ENCODE data around the gene ITPKB. TPM values are rescaled to one million over a fixed set of nuclear protein-coding genes. Genes with fewer than 3 reads are reported as not detected.
A peak's percentile ranks its signal among the peaks of the same experiment; 100 is the strongest.
"Not testable (repeated sequence)": the region's sequence is repeated elsewhere in the genome, so short reads cannot be mapped to it uniquely, and the experiment has no call there.

ITPKB gene
- total RNA-seq, 1 donor from 2014 or later: 1.6 TPM

DNA sequence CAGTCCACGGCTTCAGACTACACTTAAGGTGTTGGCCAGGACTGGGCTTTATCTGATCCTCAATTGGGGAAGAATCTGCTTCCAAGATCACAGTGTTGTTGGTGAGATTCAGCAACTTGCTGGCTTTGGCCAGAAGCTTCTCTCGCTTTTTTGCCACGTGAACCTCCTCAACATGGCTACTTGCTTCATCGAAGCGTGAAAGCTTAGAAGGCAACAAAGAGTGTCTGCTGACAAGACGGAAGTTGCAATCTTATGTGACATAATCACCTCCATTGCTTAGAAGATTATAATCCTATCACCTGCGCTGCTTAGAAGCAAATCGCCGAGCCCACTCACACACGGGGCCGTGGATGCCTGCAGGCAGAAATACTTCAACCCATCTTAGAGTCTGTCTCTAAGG is 10.4 kb upstream of the ITPKB start:
- no peaks in the 10 kb centered on the region for H3K36me3 Mint-ChIP-seq
- H3K9me3 ChIP-seq (ENCODE audit: low read depth): no peaks in the 10 kb centered on the region
- peaks cover 4% of the 10 kb centered on the region for H3K27me3 Mint-ChIP-seq (ENCODE audit: insufficient read depth, low read depth)
- H2AFZ ChIP-seq (replicated peaks): peak overlapping the region; percentile 36
- no peak overlapping the region for H3K4me2 ChIP-seq
- H3K27ac ChIP-seq: no peak overlapping the region
- no peaks in the 10 kb centered on the region for H3K79me2 ChIP-seq (ENCODE audit: low read depth)
- no peaks in the 10 kb centered on the region for H4K20me1 ChIP-seq (ENCODE audit: low read depth)
- H3K4me1 Mint-ChIP-seq: peaks cover 10% of the 10 kb centered on the region
- H3K9me3 Mint-ChIP-seq: peaks cover 5% of the 10 kb centered on the region
- H3K36me3 ChIP-seq: no peaks in the 10 kb centered on the region
- H3K4me3 Mint-ChIP-seq: no peak overlapping the region
- H3K27ac Mint-ChIP-seq: no peak overlapping the region
- H3F3A ChIP-seq (ENCODE audit: low read depth): no peaks in the 10 kb centered on the region
- H3K4me1 ChIP-seq: no peaks in the 10 kb centered on the region
- no peak for TF ChIP-seq EZH2phosphoT487 (IDR thresholded peaks at IDR 0.05)
- no peak overlapping the region for H3K4me3 ChIP-seq
- DNase-seq (ENCODE audit: low spot score): no peak
- H3K27me3 ChIP-seq: no peaks in the 10 kb centered on the region
- H3K9ac ChIP-seq: no peak overlapping the region

DNA sequence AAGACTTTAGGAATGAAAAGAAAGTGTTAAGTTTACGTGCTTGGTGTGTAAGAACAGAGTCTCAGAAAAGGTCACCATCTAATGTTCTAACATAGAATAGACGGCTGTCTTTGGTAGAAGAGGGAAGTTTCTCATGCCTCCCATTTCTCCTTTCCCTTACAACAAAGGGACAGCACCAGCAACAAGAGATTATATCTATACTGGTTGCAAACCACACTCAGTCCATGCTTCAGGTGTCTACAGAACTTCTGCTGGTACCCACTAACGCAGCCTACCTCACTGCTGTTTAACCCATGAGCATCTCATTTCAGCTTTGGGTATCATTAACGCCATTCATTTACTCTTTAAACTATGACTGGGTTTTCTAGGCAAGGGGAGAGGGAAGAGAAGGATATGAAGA is 9.2 kb upstream of the ITPKB start:
- Mint-ChIP-seq H3K9me3 (peaks cover 9% of the 10 kb centered on the region), H3K4me1 (peaks cover 4% of the 10 kb centered on the region), H3K27ac (no peak overlapping the region), H3K27me3 (ENCODE audit: insufficient read depth, low read depth) (peaks cover 4% of the 10 kb centered on the region), H3K36me3 (no peaks in the 10 kb centered on the region), H3K4me3 (no peak overlapping the region)
- no peak for DNase-seq (ENCODE audit: low spot score)
- H3K4me3 ChIP-seq: no peak overlapping the region
- no peak overlapping the region for H3K27ac ChIP-seq
- no peak overlapping the region for H3K9ac ChIP-seq
- H2AFZ ChIP-seq (replicated peaks): no peak overlapping the region
- H3K79me2 ChIP-seq (ENCODE audit: low read depth): no peaks in the 10 kb centered on the region
- no peaks in the 10 kb centered on the region for H3F3A ChIP-seq (ENCODE audit: low read depth)
- no peaks in the 10 kb centered on the region for H3K9me3 ChIP-seq (ENCODE audit: low read depth)
- H3K27me3 ChIP-seq: no peaks in the 10 kb centered on the region
- TF ChIP-seq EZH2 (IDR thresholded peaks at IDR 0.05) (no peak), EZH2phosphoT487 (IDR thresholded peaks at IDR 0.05) (no peak)
- H3K36me3 ChIP-seq: no peaks in the 10 kb centered on the region
- H3K4me1 ChIP-seq: no peaks in the 10 kb centered on the region
- no peaks in the 10 kb centered on the region for H4K20me1 ChIP-seq (ENCODE audit: low read depth)
- no peak overlapping the region for H3K4me2 ChIP-seq

GRCh38 chr1:226747519-226748263 is 8.6 kb upstream of the ITPKB start:
- not testable (repeated sequence) for H3K4me1 Mint-ChIP-seq

DNA sequence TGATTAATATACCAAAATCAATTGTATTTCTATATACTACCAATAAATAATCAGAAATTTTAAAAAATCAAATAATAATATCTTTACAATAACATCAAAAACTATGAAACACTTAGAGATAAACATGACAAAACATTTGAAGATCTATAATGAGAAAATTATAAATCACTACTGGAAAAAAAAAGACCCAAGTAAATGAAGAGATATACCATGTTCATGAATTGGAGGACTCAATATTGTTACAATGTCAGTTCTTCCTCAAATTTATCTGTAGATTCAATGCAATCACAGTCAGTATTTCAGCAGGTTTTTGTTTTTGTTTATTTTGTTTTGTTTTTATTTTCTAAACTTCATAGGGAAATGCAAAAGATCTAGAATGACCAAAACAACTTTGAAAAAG is 4.2 kb upstream of the ITPKB start:
- Histone ChIP-seq H3K79me2 (ENCODE audit: low read depth) (no peaks in the 10 kb centered on the region), H3K27me3 (peaks cover 37% of the 10 kb centered on the region), H3K9ac (no peak overlapping the region), H2AFZ (replicated peaks) (no peak overlapping the region), H3K9me3 (ENCODE audit: low read depth) (no peaks in the 10 kb centered on the region), H3K4me1 (peaks cover 6% of the 10 kb centered on the region), H3K4me2 (no peak overlapping the region), H3K4me3 (no peak overlapping the region), H4K20me1 (ENCODE audit: low read depth) (no peaks in the 10 kb centered on the region), H3K36me3 (no peaks in the 10 kb centered on the region), H3K27ac (no peak overlapping the region), H3F3A (ENCODE audit: low read depth) (peaks cover 1% of the 10 kb centered on the region)
- H3K4me1 Mint-ChIP-seq: peaks cover 11% of the 10 kb centered on the region
- no peak for DNase-seq (ENCODE audit: low spot score)
- no peak overlapping the region for H3K27ac Mint-ChIP-seq
- H3K9me3 Mint-ChIP-seq: peaks cover 15% of the 10 kb centered on the region
- H3K27me3 Mint-ChIP-seq (ENCODE audit: insufficient read depth, low read depth): peaks cover 11% of the 10 kb centered on the region
- H3K36me3 Mint-ChIP-seq: no peaks in the 10 kb centered on the region
- no peak for TF ChIP-seq CTCF (IDR thresholded peaks at IDR 0.05)
- TF ChIP-seq EZH2phosphoT487 (IDR thresholded peaks at IDR 0.05): no peak
- no peak for TF ChIP-seq EZH2 (IDR thresholded peaks at IDR 0.05)
- no peak overlapping the region for H3K4me3 Mint-ChIP-seq

More at GRCh38 chr1:226747519-226748263, 8.6 kb upstream of the ITPKB start:
- H3K9ac ChIP-seq; H3K79me2 ChIP-seq (ENCODE audit: low read depth); H3K4me3 ChIP-seq; H3K4me1 ChIP-seq; H3K4me2 ChIP-seq; H3K9me3 ChIP-seq (ENCODE audit: low read depth); H3K36me3 Mint-ChIP-seq; H4K20me1 ChIP-seq (ENCODE audit: low read depth); H3K27me3 Mint-ChIP-seq (ENCODE audit: insufficient read depth, low read depth); H2AFZ ChIP-seq (replicated peaks); H3K27ac Mint-ChIP-seq; H3K36me3 ChIP-seq; DNase-seq (ENCODE audit: low spot score); H3F3A ChIP-seq (ENCODE audit: low read depth); H3K27ac ChIP-seq; H3K4me3 Mint-ChIP-seq; H3K27me3 ChIP-seq: not testable (repeated sequence)
- peaks cover 13% of the 10 kb centered on the region for H3K9me3 Mint-ChIP-seq

GRCh38 chr1:226741009-226741408 is 1.9 kb upstream of the ITPKB start:
- no peak overlapping the region for H3K4me3 Mint-ChIP-seq
- H3K36me3 ChIP-seq: no peaks in the 10 kb centered on the region
- H3K4me3 ChIP-seq: no peak overlapping the region
- H3K36me3 Mint-ChIP-seq: no peaks in the 10 kb centered on the region
- no peak overlapping the region for H3K27ac ChIP-seq
- no peak overlapping the region for H3K27ac Mint-ChIP-seq
- H3K79me2 ChIP-seq (ENCODE audit: low read depth): no peaks in the 10 kb centered on the region
- H3K9me3 Mint-ChIP-seq: peaks cover 15% of the 10 kb centered on the region
- no peak overlapping the region for H2AFZ ChIP-seq (replicated peaks)
- no peak overlapping the region for H3K9ac ChIP-seq
- H3F3A ChIP-seq (ENCODE audit: low read depth): peaks cover 22% of the 10 kb centered on the region
- no peak for DNase-seq (ENCODE audit: low spot score)
- peaks cover 15% of the 10 kb centered on the region for H3K4me1 Mint-ChIP-seq
- peaks cover 9% of the 10 kb centered on the region for H3K27me3 Mint-ChIP-seq (ENCODE audit: insufficient read depth, low read depth)
- H3K4me2 ChIP-seq: no peak overlapping the region
- peaks cover 13% of the 10 kb centered on the region for H3K4me1 ChIP-seq
- TF ChIP-seq CTCF (IDR thresholded peaks at IDR 0.05) (no peak), EZH2 (IDR thresholded peaks at IDR 0.05) (no peak), EZH2phosphoT487 (IDR thresholded peaks at IDR 0.05) (no peak)
- H3K9me3 ChIP-seq (ENCODE audit: low read depth): no peaks in the 10 kb centered on the region
- H4K20me1 ChIP-seq (ENCODE audit: low read depth): no peaks in the 10 kb centered on the region
- peaks cover 60% of the 10 kb centered on the region for H3K27me3 ChIP-seq
